OCI-LY3 (cell line): ENCODE measurements around the gene BOLA2B.

ENCODE experiments used
- H2AFZ ChIP-seq: fragments of 200-600, 300-600 bp; shearing (Covaris generic); 2 replicates; pipeline ENCODE4 v1.6.0; 2014; ENCODE audit warnings: antibody characterized with exemption, low read depth, low read length
- H3K27ac ChIP-seq: fragments of 200-600, 300-600 bp; sonication (generic); 2 replicates; pipeline ENCODE4 v1.5.1; 2014; ENCODE audit warnings: mild to moderate bottlenecking, low read length, moderate library complexity, mixed read lengths
- H3K27me3 ChIP-seq: fragments of 200-600, 300-600 bp; sonication (generic); 2 replicates; pipeline ENCODE4 v1.6.1; 2014; ENCODE audit warnings: low read depth, low read length, mixed read lengths
- H3K36me3 ChIP-seq: fragments of 200-600, 300-600 bp; sonication (generic); replicated peaks from 2 replicates; pipeline ENCODE3; 2014; ENCODE audit warnings: low read depth, low read length, mixed read lengths
- H3K4me1 ChIP-seq: fragments of 300-600, 200-600 bp; sonication (generic); 2 replicates; pipeline ENCODE4 v1.6.1; 2014; ENCODE audit warnings: low read length, mixed read lengths
- H3K4me2 ChIP-seq: fragments of 200-600, 300-600 bp; sonication (generic); 2 replicates; pipeline ENCODE4 v1.6.1; 2014; ENCODE audit warnings: low read length, mixed read lengths
- H3K4me3 ChIP-seq: fragments of 300-600, 200-600 bp; sonication (generic); 2 replicates; pipeline ENCODE4 v1.5.1; 2014; ENCODE audit warnings: antibody characterized with exemption, mild to moderate bottlenecking, low read length, moderate library complexity
- H3K79me2 ChIP-seq: fragments of 300-600, 200-600 bp; shearing (Covaris generic); 2 replicates; pipeline ENCODE4 v1.6.1; 2014; ENCODE audit warnings: mild to moderate bottlenecking, low read length, mixed read lengths
- H3K9ac ChIP-seq: fragments of 300-600, 200-600 bp; shearing (Covaris generic); 2 replicates; pipeline ENCODE4 v1.6.0; 2014; ENCODE audit warnings: mild to moderate bottlenecking, low read length, moderate library complexity
- H3K9me3 ChIP-seq: fragments of 200-600, 300-600 bp; shearing (Covaris generic); 2 replicates; pipeline ENCODE4 v1.6.1; 2014; ENCODE audit warnings: low read length, mixed read lengths; ENCODE audit not compliant: insufficient read depth
- H4K20me1 ChIP-seq: fragments of 200-600, 300-600 bp; sonication (generic); 2 replicates; pipeline ENCODE4 v1.6.1; 2016; ENCODE audit warnings: low read length, mixed read lengths; ENCODE audit not compliant: insufficient read depth
- CTCF ChIP-seq: fragments of 200-600, 300-600 bp; sonication (generic); IDR thresholded peaks from 2 replicates; pipeline ENCODE4 v1.5.1; 2014; ENCODE audit warnings: antibody characterized with exemption, low read length, low read depth
- EZH2phosphoT487 ChIP-seq: fragments of 200-600 bp; shearing (Covaris generic); IDR thresholded peaks from 2 replicates; pipeline ENCODE4 v1.6.1; 2018; ENCODE audit warnings: antibody characterized with exemption, mixed run types, low read depth

BOLA2B gene

GRCh38 chr16:30143347-30143702, 50.1 kb downstream of the BOLA2B start:
- Histone ChIP-seq H4K20me1 (no peaks in the 10 kb centered on the region), H3K4me1 (peaks cover 7% of the 10 kb centered on the region)
- TF ChIP-seq EZH2phosphoT487 (no peak), CTCF (no peak)

More at GRCh38 chr16:30143347-30143702, 50.1 kb downstream of the BOLA2B start:
- no peak overlapping the region for H3K27ac ChIP-seq
- no peaks in the 10 kb centered on the region for H3K79me2 ChIP-seq
- no peaks in the 10 kb centered on the region for H3K36me3 ChIP-seq
- no peak overlapping the region for H3K4me3 ChIP-seq
- H3K9ac ChIP-seq: no peak overlapping the region
- no peaks in the 10 kb centered on the region for H3K27me3 ChIP-seq
- 0 out of 2 replicates have a peak overlapping the region, but pooled peaks have one; percentile 4 for H3K4me2 ChIP-seq
- peak overlapping the region; percentile 23; the same call in 1 of the 2 replicates for H2AFZ ChIP-seq
- no peaks in the 10 kb centered on the region for H3K9me3 ChIP-seq
